ENCODE measurements around the gene DHX8. TPM values are rescaled to one million over a fixed set of nuclear protein-coding genes. Genes with fewer than 3 reads are reported as not detected.

Gene DHX8
- polyA plus RNA-seq, 1 donor (not counting 4 experiments of a cell fraction or from before 2014, with no cell fraction given) = 30.1 TPM

GRCh38 chr17:43443381-43443780, 40.4 kb upstream of the DHX8 start:
- no peak overlapping the region for H2AFZ ChIP-seq (ENCODE audit: control insufficient read depth, low read length)
- H3K4me2 ChIP-seq (ENCODE audit: control insufficient read depth, extremely low read depth, insufficient read depth, low read depth, low read length) = peak overlapping the region; percentile 88
- dilution Hi-C loops (cut with MboI; ENCODE audit: extremely low pct_ligation_motif_present, low sequenced_read_pairs) = no loop called here
- peak overlapping the region in 1 of 3 experiments; percentile 56 for H3K4me3 ChIP-seq (ENCODE audit: control insufficient read depth in 2 of 3, extremely low read depth in 1 of 3, insufficient read depth in 2 of 3, low read depth in 1 of 3, low read length in 3 of 3)
- peaks cover 30% of the 10 kb centered on the region for H3K4me1 ChIP-seq (ENCODE audit: control insufficient read depth, extremely low read depth, insufficient read depth, low read length)
- DNase-seq (ENCODE audit: low read depth, low spot score) (no peak), FAIRE-seq (no peak)
- H3K79me2 ChIP-seq (ENCODE audit: control insufficient read depth, insufficient read depth, low read length) = no peaks in the 10 kb centered on the region
- peak overlapping the region; percentile 83 for H3K27ac ChIP-seq (ENCODE audit: control insufficient read depth, insufficient read depth, low read length)
- H3K36me3 ChIP-seq (ENCODE audit: control insufficient read depth in 2 of 2, extremely low read depth in 1 of 2, insufficient read depth in 2 of 2, low read length in 2 of 2) = no peaks in the 10 kb centered on the region
- H3K9me3 ChIP-seq (ENCODE audit: control insufficient read depth, low read depth, low read length) = no peaks in the 10 kb centered on the region
- no peaks in the 10 kb centered on the region for H3K9me1 ChIP-seq (ENCODE audit: control insufficient read depth, extremely low read depth, insufficient read depth, low read length)
- H3K27me3 ChIP-seq (ENCODE audit: control insufficient read depth, extremely low read depth, insufficient read depth, low read length) = no peaks in the 10 kb centered on the region
- no peak overlapping the region for H3K9ac ChIP-seq (ENCODE audit: control insufficient read depth, extremely low read depth, insufficient read depth, low read length)
- TF ChIP-seq CTCF (optimal IDR thresholded peaks at IDR 0.05 in 1 of 3, IDR thresholded peaks at IDR 0.05 in 1 of 3, conservative IDR thresholded peaks at IDR 0.05 in 1 of 3; ENCODE audit: extremely low read depth in 1 of 3, insufficient read depth in 2 of 3, low read length in 3 of 3) = no peak
- H4K20me1 ChIP-seq (ENCODE audit: control insufficient read depth, extremely low read depth, insufficient read depth, low read length) = no peaks in the 10 kb centered on the region

- Histone ChIP-seq H3K4me3 (ENCODE audit: control insufficient read depth in 2 of 3, extremely low read depth in 1 of 3, insufficient read depth in 2 of 3, low read depth in 1 of 3, low read length in 3 of 3) (peak overlapping the region; percentile 4 to 56 (median 50)), H3K36me3 (ENCODE audit: control insufficient read depth in 2 of 2, extremely low read depth in 1 of 2, insufficient read depth in 2 of 2, low read length in 2 of 2) (no peaks in the 10 kb centered on the region), H3K27ac (ENCODE audit: control insufficient read depth, insufficient read depth, low read length) (peak overlapping the region; percentile 83), H3K9me1 (ENCODE audit: control insufficient read depth, extremely low read depth, insufficient read depth, low read length) (no peaks in the 10 kb centered on the region), H3K4me2 (ENCODE audit: control insufficient read depth, extremely low read depth, insufficient read depth, low read depth, low read length) (peak overlapping the region; percentile 88), H3K4me1 (ENCODE audit: control insufficient read depth, extremely low read depth, insufficient read depth, low read length) (peaks cover 32% of the 10 kb centered on the region), H3K9me3 (ENCODE audit: control insufficient read depth, low read depth, low read length) (no peaks in the 10 kb centered on the region), H3K27me3 (ENCODE audit: control insufficient read depth, extremely low read depth, insufficient read depth, low read length) (no peaks in the 10 kb centered on the region), H3K79me2 (ENCODE audit: control insufficient read depth, insufficient read depth, low read length) (no peaks in the 10 kb centered on the region), H2AFZ (ENCODE audit: control insufficient read depth, low read length) (peak overlapping the region; percentile 49), H3K9ac (ENCODE audit: control insufficient read depth, extremely low read depth, insufficient read depth, low read length) (peak overlapping the region; percentile 55), H4K20me1 (ENCODE audit: control insufficient read depth, extremely low read depth, insufficient read depth, low read length) (no peaks in the 10 kb centered on the region)
- dilution Hi-C loops (cut with MboI; ENCODE audit: extremely low pct_ligation_motif_present, low sequenced_read_pairs) = no loop called here
- no peak for TF ChIP-seq EZH2 (IDR thresholded peaks at IDR 0.05; ENCODE audit: low read length)
- FAIRE-seq (peak; percentile 98), DNase-seq (ENCODE audit: low read depth, low spot score) (no peak)
Observed at GRCh38 chr17:43444223-43445008, 39.4 kb upstream of the DHX8 start.
